Caki2 (cell line): ENCODE measurements around the gene ALDH3B1. TPM values are rescaled to one million over a fixed set of nuclear protein-coding genes. Genes with fewer than 3 reads are reported as not detected.

Experiments used
- DNase-seq: peaks from one replicate; pipeline ENCODE4 v3.0.0-alpha.2; 2015; ENCODE audit warnings: low read depth
- in situ Hi-C: cut with HindIII; loops from 2 replicates; pipeline ENCODE4 v1.10.0; 2016; ENCODE audit warnings: low sequenced_read_pairs, low pct_unique_long_range_greater_than_20kb, mixed read lengths
- total RNA-seq: library from RNA; depleted of rRNA; stranded (reverse); fragments of >200 nt; shearing (Covaris generic); gene quantifications from 2 replicates; pipeline ENCODE4 v1.2.3, GENCODE V29; 2014; ENCODE audit warnings: low replicate concordance

Gene ALDH3B1
- total RNA-seq, 1 experiment from 2014 or later = 85.5 TPM

DNA sequence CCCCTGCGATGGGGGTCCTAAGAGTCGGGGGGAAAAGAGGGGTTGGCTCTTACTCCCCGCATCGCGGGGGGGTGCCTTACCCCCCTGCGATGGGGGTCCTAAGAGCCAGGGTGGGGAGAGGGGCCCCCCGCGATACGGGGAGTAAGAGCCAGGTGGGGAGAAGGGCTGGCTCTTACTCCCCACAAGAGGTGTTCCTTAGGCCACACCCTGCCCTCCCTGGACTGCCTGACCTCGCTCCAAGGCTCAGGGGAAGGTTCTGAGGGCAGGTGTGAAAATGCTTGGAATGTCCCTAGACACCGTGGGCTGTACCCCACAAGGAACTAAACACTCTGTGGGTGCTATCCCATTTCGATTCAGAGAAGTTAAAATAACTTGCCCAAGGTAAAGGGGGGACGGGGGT, 14.1 kb upstream of the ALDH3B1 start:
- DNase-seq = no peak
- in situ Hi-C loops = no loop called here

- peak; percentile 69 for DNase-seq
- in situ Hi-C loops = no loop called here
Observed at GRCh38 chr11:67996622-67997474, 13.3 kb upstream of the ALDH3B1 start.

GRCh38 chr11:67997475-67997921, 12.6 kb upstream of the ALDH3B1 start:
- DNase-seq = no peak
- in situ Hi-C loops = no loop called here

GRCh38 chr11:67998150-67999045, 11.7 kb upstream of the ALDH3B1 start:
- in situ Hi-C loops = no loop called here
- no peak for DNase-seq

GRCh38 chr11:67999201-67999629, 10.9 kb upstream of the ALDH3B1 start:
- in situ Hi-C loops = no loop called here
- DNase-seq = no peak

DNA sequence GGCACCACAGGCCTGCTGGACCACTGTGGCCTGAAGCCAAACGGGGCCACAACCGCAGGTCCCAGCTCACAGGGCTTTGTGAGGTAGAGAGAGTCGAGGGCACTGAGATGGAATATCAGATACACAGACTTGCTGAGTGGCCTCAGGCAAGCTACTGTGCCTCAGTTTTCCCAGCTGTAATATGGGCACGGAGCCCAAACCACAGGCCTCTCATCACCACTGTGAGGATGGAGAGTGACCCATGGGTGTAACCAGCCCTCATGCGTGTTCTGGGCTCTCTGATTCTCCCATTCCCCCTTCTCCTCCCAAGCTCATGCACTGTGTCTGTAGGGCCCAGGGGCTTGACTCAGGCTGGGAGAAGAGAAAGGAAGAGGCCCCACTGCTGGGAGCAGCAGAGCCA, 10.4 kb upstream of the ALDH3B1 start:
- DNase-seq = no peak
- in situ Hi-C loops = no loop called here

GRCh38 chr11:68002575-68002937, 7.6 kb upstream of the ALDH3B1 start:
- DNase-seq = no peak
- in situ Hi-C loops = no loop called here

GRCh38 chr11:68002938-68003845, 6.9 kb upstream of the ALDH3B1 start:
- in situ Hi-C loops = no loop called here
- no peak for DNase-seq

DNA sequence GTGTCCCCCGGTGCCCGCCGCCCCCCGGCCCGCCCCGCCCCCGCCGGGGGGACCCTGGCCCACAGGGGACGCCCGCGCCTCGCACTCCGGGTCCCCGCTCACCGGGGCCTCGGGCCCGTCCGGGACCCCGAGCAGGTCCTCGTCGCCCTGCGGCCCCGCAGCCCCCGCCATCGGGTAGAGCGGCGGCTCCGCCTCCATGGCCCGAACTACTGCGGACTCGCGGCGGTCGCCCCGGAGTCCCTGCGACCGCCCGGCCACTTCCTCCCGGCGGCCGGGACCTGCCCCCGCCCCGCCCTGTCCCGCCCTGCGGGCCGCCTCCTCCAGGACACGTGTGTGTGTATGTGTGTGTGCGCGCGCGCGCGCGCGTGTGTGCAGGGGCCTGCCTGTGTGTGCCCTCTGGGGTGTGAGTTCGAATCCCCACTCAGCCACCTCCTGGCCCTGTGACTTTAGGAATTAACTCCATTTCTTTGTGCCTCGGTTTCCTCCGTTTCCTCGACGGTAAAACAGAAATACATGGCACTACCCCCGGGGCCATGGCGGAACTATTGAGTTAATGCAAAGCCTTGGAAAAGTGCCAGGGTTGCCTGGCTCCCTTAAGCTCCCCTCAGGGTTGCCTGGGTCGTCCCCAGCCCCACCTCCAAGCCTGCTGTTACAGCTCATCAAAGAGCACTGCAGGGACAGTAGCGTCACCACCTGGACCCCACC, 6.1 kb upstream of the ALDH3B1 start, which contains the start of gene UNC93B1:
Gene UNC93B1 (minus strand): TSS at position 252 of the 705 bp plus-strand sequence. CDS start 54 bp downstream, at position 198.
- in situ Hi-C loops = no loop called here
- peak; percentile 69 for DNase-seq

- no peak for DNase-seq
- in situ Hi-C loops = no loop called here
Observed at GRCh38 chr11:68004551-68005335, 5.4 kb upstream of the ALDH3B1 start.

DNA sequence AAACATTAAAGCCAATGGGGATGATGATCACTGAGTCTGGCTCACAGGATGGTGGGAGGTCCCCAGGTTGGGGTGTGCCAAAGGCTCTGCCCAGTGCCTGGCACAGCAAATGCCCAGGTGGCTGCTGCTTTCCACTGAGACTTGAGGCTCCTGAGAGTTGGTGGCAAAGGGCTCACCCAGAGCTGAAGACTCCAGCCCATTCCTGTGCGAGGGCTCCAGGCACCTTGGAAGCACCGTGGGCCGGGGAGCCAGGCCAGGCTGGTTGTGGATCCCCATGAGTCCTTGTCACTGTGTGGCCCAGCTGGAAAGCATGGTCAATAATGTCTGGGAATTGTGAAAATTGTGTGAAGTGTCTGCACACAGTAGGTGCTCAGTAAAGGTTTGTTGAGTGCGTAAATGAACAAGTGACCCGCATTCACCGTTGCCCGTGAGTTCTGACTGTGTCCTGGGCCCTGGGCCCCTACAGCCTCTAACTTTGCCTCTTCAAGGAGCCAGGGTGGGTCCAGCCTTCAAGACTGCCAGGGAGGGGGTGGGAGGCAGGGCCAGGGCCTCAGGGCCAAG, 3.4 kb upstream of the ALDH3B1 start:
- in situ Hi-C loops = no loop called here
- DNase-seq = no peak

DNA sequence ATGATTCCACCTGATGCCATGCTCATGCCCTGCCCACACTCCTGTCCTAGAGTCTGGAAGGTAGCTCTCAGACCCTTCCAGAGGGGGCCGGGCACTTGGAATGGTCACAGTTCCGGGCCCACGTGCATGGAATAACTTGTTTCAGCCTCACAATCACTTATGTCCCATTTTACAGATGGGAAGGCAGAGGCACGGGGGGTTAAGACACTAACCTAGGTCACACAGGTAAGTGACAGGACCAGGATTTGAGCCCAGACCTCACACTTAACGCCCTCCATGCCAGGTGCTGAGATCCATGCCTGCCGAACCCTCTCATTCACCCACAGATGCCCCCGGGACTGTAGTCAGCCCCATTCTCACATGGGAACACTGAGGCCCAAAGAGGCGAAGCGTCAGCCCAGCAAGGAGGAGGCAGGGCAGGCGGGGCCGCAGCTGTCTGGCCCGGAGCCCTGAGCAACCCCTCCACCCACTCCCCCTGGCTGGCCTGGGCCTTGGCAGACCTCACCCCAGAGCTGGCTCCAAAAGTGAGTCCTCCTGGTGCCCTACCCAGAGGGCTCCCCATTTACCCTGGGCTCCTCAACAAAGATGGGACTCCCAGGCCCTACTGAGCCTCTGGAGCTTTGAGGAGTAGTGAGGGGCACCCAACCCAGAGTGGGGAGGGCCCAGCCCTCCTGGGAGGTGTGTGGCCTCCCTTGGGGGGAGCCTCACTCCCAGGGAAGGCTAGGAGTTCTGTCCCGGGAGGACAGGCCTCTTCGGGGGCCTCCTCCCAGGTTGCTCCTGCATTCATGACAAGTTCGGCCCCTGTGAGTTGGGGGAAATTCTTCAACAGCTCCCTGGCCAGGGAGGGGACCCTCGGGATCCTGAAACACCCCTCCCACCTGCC, 2.4 kb upstream of the ALDH3B1 start:
- in situ Hi-C loops = no loop called here

DNA sequence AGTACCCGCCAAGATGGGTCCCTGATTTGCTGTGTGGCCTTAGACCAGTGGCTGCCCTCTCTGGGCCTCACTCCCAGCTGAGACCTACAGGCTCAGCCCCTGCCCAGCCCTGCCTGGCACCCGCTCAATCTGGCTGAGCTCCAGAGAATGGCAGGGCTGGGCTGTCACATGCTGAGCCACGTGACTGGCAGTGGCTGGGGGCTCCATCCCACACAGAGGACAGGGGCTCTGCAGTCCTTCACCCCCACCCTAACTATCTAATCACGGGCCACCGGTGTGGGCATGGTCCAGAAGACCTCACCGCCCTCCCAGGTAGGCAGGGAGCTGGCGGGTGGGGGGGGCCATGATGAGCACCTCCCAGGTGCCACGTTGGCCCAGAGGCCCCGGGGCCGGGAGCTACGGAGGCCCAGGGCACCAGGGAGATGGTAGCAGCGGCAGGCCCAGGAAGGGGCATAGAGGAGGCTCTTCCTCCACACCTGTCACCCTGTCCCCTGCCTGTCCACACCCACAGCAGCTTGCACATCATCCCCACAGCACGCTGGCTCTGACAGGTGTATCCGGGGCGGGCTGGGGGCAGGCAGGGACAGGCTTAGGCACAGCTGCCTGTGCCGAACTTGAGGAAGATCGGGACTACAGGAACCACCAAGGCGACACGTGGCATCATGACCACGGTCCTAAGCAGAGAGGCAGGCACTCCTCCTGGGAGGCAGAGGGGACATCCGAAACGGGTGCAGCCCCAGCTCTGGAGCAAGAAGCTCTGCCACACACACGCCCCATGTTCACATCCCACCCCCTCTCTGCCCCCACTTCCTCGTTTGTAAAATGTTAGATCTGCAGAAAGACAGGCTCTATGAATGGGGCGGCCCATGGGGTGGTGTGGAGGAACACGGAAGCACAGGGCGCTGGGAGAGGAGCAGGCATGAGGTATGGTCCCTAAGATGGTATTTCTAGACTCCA, 1.5 kb upstream of the ALDH3B1 start:
- peak; percentile 63 for DNase-seq
- in situ Hi-C loops = no loop called here

More for the DNA sequence above, 2.4 kb upstream of the ALDH3B1 start:
- no peak for DNase-seq

GRCh38 chr11:68009391-68010089, 587 bp upstream of the ALDH3B1 start:
- DNase-seq = peak; percentile 86
- in situ Hi-C loops = no loop called here
